ENCODE measurements around the gene MAD1L1.

The MAD1L1 gene

DNA sequence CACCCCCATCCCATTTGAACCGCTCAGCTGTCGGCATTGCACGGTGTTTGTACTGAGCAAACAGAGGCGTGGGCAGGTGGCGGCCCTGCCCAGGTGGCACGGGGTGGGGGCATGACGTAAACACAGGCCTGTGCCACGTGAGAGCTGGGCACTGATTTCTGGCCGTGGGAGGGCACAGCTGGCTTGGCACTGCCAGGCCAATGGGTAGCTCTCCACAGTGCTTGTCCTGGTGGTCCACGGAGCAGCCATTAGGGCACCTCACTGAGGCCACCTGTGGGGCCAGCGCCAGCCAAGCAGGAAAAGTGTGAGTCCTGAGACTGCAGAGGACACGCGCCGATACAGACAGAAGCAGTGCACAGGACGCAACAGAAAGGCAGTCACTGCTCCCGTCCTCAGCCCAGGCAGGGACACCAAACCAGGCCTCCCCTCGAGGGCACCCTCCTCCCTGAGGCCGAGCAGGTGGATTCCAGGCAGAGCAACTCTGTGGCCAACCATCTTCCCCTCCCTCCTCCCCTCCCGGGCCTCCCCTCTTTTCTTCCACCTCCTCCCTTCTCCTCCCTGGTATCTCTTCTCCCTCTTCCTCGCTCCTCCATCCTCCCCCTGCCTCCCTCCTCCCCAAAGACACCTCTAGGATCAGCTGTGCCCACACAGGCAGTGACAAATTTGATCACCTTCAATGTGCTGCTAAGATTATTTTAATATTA is 303.9 kb downstream of the MAD1L1 start:
- no peak for TF ChIP-seq EZH2 (IDR thresholded peaks at IDR 0.05; ENCODE audit: borderline replicate concordance, low read depth, low read length, severe bottlenecking)
- TF ChIP-seq, protein P1, sequence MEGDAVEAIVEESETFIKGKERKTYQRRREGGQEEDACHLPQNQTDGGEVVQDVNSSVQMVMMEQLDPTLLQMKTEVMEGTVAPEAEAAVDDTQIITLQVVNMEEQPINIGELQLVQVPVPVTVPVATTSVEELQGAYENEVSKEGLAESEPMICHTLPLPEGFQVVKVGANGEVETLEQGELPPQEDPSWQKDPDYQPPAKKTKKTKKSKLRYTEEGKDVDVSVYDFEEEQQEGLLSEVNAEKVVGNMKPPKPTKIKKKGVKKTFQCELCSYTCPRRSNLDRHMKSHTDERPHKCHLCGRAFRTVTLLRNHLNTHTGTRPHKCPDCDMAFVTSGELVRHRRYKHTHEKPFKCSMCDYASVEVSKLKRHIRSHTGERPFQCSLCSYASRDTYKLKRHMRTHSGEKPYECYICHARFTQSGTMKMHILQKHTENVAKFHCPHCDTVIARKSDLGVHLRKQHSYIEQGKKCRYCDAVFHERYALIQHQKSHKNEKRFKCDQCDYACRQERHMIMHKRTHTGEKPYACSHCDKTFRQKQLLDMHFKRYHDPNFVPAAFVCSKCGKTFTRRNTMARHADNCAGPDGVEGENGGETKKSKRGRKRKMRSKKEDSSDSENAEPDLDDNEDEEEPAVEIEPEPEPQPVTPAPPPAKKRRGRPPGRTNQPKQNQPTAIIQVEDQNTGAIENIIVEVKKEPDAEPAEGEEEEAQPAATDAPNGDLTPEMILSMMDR (IDR thresholded peaks at IDR 0.05; ENCODE audit: borderline replicate concordance, extremely low read depth, low read length, poor library complexity, severe bottlenecking): no peak
- no peak for ATAC-seq (ENCODE audit: insufficient read depth, low read depth)
- no peak for DNase-seq

DNA sequence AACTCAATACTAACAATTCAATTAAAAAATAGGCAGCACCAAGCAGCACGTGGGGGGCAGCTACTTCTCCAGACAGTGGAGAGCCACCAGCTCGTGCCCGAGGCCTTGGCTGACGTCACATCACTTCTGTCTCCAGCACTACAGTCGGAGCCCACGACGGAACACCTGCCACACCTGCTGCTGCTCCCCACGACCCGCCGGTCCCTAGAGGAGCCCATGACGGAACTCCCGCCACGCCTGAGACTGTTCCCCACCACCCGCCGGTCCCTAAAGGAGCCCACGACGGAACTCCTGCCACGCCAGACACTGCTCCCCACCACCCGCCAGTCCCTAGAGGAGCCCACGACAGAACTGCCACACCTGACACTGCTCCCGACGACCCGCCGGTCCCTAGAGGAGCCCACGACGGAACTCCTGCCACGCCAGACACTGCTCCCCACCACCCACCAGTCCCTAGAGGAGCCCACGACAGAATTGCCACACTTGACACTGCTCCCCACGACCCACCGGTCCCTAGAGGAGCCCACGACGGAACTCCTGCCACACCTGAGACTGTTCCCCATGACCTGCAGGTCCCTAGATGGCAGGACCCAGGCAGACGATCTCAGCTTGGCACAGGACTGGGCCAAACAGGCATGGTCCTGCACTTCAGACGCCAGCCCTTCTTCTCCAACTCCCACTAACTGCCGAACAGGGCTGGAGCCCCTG is 304.7 kb downstream of the MAD1L1 start:
- DNase-seq (no peak), ATAC-seq (ENCODE audit: insufficient read depth, low read depth) (no peak)
- H3K36me3 ChIP-seq (ENCODE audit: insufficient read depth, low read length): peaks cover 30% of the 10 kb centered on the region
- peak overlapping the region; percentile 87 for H3K27ac ChIP-seq (ENCODE audit: low read length)
- no peaks in the 10 kb centered on the region for H3K27me3 ChIP-seq (ENCODE audit: insufficient read depth, low read length, poor library complexity)
- TF ChIP-seq EZH2 (IDR thresholded peaks at IDR 0.05; ENCODE audit: borderline replicate concordance, low read depth, low read length, severe bottlenecking): no peak
- TF ChIP-seq, protein P1 (IDR thresholded peaks at IDR 0.05; ENCODE audit: borderline replicate concordance, extremely low read depth, low read length, poor library complexity, severe bottlenecking): no peak
- peaks cover 64% of the 10 kb centered on the region for H4K20me1 ChIP-seq (ENCODE audit: insufficient read depth, low read length)
- H2AFZ ChIP-seq (ENCODE audit: low read depth, low read length): no peak overlapping the region
- no peaks in the 10 kb centered on the region for H3K9me3 ChIP-seq (ENCODE audit: insufficient read depth, low read length, severe bottlenecking)
- no peak overlapping the region for H3K9ac ChIP-seq (ENCODE audit: low read depth, low read length)
- peaks cover 27% of the 10 kb centered on the region for H3K79me2 ChIP-seq (ENCODE audit: insufficient read depth, low read length)
- H3K4me2 ChIP-seq (ENCODE audit: insufficient read depth, low read length): peak overlapping the region; percentile 20
- H3K4me1 ChIP-seq (ENCODE audit: insufficient read depth, low read length): peaks cover 63% of the 10 kb centered on the region
- H3K4me3 ChIP-seq (ENCODE audit: low read depth in 1 of 2, low read length in 2 of 2): no peak overlapping the region

More for the DNA sequence above, 303.9 kb downstream of the MAD1L1 start:
- H2AFZ ChIP-seq (ENCODE audit: low read depth, low read length): no peak overlapping the region
- no peak overlapping the region; the same call in 1 of the 2 replicates for H3K4me2 ChIP-seq (ENCODE audit: insufficient read depth, low read length)
- H3K27me3 ChIP-seq (ENCODE audit: insufficient read depth, low read length, poor library complexity): no peaks in the 10 kb centered on the region
- H3K36me3 ChIP-seq (ENCODE audit: insufficient read depth, low read length): peaks cover 33% of the 10 kb centered on the region
- H3K4me3 ChIP-seq (ENCODE audit: low read depth in 1 of 2, low read length in 2 of 2): no peak overlapping the region
- H3K79me2 ChIP-seq (ENCODE audit: insufficient read depth, low read length): peaks cover 27% of the 10 kb centered on the region
- H3K9ac ChIP-seq (ENCODE audit: low read depth, low read length): no peak overlapping the region
- H4K20me1 ChIP-seq (ENCODE audit: insufficient read depth, low read length): peaks cover 67% of the 10 kb centered on the region
- no peaks in the 10 kb centered on the region for H3K9me3 ChIP-seq (ENCODE audit: insufficient read depth, low read length, severe bottlenecking)
- peak overlapping the region; percentile 37 for H3K27ac ChIP-seq (ENCODE audit: low read length)
- H3K4me1 ChIP-seq (ENCODE audit: insufficient read depth, low read length): peaks cover 55% of the 10 kb centered on the region

DNA sequence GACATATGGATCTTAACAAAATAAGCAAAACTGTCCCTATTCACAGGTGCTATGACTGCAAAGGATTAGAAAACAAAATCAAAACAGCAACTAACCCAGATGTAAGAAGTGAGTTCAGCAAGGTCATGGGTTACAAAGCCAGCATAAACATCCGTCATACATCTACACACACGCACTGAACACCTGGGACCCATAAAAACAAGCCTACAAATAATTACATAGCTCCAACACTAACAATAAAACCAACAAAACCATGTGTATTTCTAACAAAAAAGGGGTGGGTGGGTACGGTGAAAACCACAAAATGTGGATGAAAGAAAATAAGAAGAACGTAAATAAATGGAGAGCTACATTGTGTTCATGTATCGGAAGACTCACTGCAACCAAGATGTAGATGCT is 305.8 kb downstream of the MAD1L1 start:
- Histone ChIP-seq H4K20me1 (ENCODE audit: insufficient read depth, low read length) (peaks cover 55% of the 10 kb centered on the region), H3K36me3 (ENCODE audit: insufficient read depth, low read length) (peaks cover 34% of the 10 kb centered on the region), H3K27me3 (ENCODE audit: insufficient read depth, low read length, poor library complexity) (no peaks in the 10 kb centered on the region), H3K9ac (ENCODE audit: low read depth, low read length) (peak overlapping the region; percentile 44; the same call in 1 of the 2 replicates), H3K27ac (ENCODE audit: low read length) (peak overlapping the region; percentile 87), H3K4me1 (ENCODE audit: insufficient read depth, low read length) (peaks cover 74% of the 10 kb centered on the region), H3K79me2 (ENCODE audit: insufficient read depth, low read length) (peaks cover 23% of the 10 kb centered on the region), H2AFZ (ENCODE audit: low read depth, low read length) (no peak overlapping the region), H3K4me2 (ENCODE audit: insufficient read depth, low read length) (peak overlapping the region; percentile 55; the same call in 1 of the 2 replicates), H3K9me3 (ENCODE audit: insufficient read depth, low read length, severe bottlenecking) (no peaks in the 10 kb centered on the region), H3K4me3 (ENCODE audit: low read depth in 1 of 2, low read length in 2 of 2) (no peak overlapping the region; a peak in 1 of 4 replicates)
- TF ChIP-seq, protein P1 (IDR thresholded peaks at IDR 0.05; ENCODE audit: borderline replicate concordance, extremely low read depth, low read length, poor library complexity, severe bottlenecking): no peak
- no peak for TF ChIP-seq EZH2 (IDR thresholded peaks at IDR 0.05; ENCODE audit: borderline replicate concordance, low read depth, low read length, severe bottlenecking)
- no peak for DNase-seq
- peak; percentile 30; the same call in 2 of the 3 replicates for ATAC-seq (ENCODE audit: insufficient read depth, low read depth)

All from DND-41 (cell line).